HG03060 (cell line): ENCODE measurements around the gene CELSR1.

Experiments
- ATAC-seq: cut with Tn5 transposase; IDR thresholded peaks from one replicate; pipeline ENCODE4 v1.9.1; 2021; ENCODE audit warnings: low read depth, moderate number of reproducible peaks; ENCODE audit not compliant: unreplicated experiment

The CELSR1 gene

DNA sequence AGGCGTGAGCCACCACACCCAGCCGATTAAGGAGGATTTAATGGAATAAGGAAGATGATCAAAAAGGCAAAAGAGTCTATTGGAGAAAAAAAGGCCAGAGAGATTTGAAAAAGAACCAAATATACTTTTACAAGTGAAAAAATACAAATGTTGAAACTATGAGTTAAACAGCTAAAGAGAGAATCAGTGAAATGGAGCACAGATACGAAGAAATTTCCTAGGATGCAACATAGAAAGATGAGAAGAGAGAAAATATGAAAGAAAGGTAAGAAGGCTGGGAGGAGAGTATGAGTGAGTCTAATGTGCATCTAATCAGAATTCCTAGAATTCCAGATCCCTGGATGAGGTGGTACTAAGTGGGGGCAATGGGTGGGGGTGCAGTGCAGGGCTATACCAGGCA, 19.4 kb upstream of the CELSR1 start:
- no peak for ATAC-seq

DNA sequence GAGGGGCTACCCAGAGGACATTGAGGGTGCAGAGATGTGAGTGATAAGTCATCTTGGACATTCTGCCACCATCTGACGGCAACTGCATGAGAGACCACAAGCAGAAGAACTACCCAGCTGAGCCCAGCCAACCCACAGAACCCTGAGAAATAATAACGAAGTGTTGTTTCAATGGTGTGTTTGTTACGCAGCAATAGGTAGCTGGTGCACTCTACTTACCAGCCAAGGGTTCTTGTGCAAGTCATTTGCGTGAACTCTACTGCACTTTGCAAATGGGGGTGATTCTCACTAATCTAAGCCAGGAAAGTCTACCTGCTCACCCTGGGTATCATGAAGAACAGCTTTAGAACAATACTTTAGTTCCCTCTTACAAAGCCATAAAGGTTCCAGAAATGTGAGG, 15.8 kb upstream of the CELSR1 start:
- no peak for ATAC-seq

DNA sequence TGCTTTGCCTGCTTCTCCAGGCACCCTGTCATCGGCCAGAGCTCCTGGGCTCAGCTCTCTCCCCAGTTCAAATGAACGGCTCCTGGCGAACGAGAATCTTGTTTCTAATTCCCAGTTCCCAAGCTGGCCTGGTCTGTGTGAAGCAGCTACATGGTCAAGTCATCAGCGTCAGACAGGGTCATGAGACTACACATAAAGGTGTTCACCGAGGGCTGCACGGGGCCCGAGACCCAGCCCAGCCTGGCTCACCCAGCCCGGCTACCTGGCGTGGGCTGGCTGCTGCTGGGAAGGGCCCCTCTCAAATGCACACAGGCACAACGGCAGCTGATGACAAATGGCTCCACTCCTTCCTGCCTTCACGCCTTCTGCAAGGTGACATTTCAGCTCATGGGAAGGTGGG, 14.6 kb upstream of the CELSR1 start:
- ATAC-seq: no peak

DNA sequence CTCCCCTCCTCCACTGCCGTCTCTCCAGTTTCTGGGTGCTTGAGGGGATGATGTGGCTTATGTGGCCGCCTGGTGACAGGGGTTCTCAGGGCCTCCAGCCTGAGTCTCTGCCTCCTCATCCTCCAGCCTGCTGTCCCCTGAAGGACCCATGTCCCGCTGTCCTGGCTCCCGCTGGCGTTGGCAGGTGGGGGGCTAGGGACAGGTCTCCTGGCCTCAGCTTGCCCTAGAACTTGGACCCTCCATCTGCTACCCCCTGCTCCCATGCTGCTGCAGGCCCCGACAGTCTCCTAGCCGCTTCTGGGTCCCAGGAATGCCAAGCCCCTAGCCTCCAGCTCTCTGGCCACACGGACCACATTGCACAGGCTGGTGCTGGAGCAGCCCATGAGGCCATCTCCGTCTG, 13.9 kb upstream of the CELSR1 start:
- no peak for ATAC-seq

DNA sequence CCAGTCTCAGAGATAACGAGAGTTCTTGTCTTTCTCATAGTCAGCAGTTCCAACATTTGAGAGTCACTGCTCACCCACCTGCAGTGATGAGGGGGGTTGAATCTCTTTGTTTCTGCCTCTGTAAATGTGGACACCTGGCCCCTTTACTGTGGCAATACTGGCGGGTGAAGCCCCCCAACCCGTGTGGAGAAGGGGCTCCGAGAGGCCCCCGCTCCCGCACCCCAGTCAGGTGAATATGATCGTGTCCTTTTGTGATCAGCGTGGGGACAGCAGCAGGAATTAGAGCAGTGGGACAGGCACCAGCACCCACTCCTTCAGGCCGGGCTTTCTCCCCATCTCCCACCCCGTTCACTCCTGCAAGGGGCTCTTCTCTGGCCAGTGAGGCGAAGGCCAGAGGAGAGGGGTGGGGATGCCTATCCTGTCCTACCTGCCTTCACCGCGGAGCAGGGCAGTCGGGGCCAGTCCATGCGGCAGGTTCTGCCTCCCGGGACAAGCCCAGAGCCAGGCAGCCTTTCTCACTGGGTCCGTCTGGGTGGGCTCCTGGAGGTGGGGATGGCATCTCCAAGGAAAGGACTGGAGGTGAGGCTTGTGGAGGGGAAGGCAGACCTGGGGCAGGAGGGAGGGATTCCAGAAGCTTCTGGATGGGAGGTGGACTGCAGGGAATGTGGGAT, 12.7 kb upstream of the CELSR1 start:
- no peak for ATAC-seq

DNA sequence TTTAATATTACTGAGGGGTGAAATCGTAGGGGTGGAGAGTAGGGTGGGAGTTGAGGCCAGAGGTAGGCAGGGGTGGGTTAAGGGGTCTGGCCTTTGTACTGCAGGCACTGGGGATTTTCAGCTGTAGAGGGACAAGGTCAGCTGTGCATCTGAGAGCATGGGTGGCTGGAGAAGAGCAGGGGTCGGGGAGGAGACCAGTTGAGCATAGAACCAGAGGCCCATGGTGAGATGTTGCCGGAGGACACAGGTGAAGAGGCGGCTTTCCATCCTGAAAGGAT, 12.1 kb upstream of the CELSR1 start:
- ATAC-seq: no peak

DNA sequence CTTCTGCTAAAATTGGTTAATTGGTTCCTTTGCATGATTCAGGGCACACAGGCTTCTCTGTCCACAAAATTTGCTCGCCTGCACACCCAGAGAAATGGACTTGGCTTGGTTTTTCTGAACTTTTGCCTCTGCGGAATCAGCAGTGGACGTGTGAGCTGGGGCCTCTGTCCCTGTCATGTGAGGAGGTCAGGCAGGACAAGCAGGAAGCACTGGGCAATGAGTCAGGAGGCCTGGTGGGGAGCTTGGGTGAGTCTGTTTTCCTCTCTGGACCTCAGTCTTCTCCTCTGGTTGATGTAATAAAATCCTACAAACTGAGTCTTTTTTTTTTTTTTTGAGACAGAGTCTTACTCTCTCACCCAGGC, 10.4 kb upstream of the CELSR1 start:
- ATAC-seq: no peak

DNA sequence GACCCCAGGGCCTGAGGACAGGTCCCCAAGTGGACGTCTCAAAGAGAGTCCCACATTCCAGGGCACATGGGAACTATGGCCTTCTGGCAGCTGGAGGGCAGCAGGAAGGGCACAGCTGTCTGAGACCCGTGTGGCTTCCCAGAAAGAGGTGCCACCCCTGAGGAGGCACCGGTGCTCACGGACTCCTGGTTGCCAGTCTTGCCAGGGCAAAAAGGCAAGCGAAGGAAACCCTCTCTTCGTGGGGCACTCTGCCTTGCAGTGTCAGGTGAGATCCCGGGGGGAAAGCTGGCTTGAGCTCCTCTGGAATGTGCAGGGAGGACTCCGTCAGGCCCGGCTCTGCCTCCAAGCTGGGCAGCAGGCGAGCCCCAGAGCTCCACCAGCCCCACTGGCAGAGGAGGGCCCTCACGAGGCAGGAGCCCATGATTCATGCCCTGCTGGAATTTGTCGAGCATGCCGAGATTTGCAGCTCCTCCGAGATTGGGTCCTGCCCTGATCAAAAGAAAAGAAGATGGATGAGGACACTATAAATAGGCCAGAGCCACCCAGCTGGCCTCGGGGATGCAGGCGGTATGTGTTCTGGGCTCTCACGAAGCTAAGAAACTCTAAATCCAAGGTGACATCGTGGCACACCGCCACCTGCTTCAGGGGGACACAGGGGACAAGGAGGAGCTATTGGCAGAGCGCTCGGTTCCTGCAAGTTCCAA, 9.9 kb upstream of the CELSR1 start:
- no peak for ATAC-seq

DNA sequence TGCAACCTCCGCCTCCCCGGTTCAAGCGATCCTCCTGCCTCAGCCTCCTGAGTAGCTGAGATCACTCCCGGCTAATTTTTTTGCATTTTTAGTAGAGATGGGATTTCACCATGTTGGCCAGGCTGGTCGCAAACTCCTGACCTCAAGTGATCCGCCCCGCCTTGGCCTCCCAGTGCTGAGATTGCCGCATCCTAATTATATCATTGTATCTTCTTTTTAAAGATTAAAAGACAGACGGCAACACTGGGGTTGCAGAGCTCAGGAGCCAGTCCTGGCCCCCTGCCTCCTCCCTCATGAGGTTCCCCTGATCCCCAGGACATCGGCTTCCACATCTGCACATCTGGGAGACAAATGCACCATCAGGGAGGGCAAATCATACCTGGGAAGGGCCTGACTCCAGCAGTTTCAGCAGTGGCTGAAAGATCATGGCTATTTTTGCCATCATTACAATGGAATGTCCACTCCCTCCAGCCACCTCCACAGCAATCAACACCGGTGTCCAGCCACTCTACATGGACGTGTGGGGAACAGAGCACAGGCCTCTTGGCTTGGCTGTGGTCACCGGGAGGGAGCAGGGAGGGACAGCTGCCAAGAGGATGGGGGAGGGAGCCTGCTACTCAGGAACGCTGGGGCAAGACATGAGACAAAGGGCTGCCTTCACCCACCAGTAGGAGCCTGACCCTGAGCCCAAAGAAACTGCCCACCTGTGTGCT, 9.2 kb upstream of the CELSR1 start:
- ATAC-seq: no peak

DNA sequence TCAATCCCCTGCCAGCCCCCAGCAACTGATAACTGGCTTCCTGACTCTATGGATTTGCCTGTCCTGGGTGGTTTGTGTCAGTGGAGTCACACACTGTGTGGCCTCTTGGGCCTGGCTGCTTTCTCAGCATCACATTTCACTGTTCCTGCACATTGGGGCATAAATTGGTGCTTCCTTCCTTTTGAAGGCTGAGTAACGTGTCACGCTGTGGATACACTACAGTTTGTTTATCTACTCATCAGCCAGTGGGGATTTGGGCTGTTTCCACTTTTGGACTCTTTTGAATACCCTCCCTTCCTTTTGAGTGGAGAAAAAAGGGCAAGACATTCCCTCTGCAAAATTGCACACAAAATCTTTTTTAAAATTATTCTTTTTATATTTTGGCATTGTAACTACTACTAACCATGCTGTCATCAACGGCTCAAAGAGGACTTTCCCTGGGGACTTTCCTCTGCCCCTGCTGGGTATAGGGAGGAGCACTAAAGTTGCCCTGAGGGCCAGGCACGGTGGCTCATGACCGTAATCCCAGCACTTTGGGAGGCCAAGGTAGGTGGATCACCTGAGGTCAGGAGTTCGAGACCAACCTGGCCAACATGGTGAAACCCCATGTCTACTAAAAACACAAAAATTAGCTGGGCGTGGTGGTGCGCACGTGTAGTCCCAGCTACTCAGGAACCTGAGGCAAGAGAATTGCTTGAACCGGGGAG, 7.8 kb upstream of the CELSR1 start:
- ATAC-seq: no peak

DNA sequence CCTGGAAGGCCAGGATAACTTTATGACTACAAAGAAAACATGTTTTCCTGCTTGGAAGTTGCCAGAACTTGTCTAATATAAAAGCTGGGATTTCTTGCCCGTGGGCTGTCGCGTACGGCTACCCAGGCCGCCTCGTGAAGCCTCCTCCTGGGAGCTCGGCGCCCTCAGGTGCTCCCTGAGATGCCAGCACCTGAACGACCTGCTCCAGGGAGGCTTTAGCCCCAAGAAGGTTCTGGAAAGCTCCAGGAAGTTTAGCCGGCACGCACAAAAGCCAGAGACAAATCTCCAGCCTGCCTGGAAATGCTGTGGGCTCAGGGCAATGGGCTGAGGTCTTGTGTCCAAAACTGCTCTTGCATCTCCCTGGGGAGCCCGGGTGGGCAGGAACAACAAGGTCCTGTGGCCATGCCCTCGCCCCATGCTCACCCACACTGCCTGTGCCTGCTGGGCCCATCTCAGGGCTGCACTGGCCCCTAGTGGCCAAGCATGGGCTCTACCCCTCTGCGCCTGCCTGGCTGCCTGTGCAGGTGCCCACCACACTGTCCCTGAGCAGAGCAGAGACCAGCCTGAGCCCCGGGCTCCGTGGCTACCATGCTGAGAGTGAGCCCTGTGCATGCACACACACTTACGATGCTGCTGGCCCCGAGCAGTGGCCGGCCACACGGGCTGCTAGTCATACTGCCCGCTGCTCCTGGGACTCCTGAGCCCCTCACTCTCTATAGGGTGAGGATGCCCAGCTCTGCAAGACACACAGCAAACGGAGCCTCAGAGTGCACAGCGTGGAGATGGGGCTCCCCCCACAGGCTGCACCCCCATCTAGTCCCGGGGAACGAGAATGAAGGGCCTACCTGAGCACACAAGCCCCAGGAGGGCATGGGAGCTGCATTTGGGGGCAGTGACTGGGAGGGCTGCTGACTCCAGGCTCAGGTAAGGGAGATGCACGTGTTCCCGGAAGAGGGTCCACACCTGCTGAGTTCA, 4.9 kb upstream of the CELSR1 start:
- no peak for ATAC-seq

DNA sequence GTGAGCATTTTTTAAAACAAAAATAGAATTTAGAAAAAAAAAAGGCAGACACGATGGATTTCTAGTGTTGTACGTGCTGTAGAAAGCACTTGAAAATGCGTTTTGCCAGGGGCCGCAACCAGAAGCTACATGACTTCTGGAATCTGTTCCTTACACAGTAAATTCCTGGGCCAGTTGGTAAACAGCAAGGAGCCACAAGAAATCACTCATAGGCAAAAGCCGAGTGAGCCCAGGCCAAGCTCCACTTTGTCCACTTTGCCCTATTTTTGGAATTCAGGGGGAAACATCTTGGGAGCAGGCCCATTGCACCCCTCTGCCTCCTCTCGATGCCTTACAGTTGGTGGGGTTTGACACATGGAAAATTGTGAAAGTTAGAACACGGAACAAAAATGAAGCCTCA, 4.1 kb upstream of the CELSR1 start:
- no peak for ATAC-seq

DNA sequence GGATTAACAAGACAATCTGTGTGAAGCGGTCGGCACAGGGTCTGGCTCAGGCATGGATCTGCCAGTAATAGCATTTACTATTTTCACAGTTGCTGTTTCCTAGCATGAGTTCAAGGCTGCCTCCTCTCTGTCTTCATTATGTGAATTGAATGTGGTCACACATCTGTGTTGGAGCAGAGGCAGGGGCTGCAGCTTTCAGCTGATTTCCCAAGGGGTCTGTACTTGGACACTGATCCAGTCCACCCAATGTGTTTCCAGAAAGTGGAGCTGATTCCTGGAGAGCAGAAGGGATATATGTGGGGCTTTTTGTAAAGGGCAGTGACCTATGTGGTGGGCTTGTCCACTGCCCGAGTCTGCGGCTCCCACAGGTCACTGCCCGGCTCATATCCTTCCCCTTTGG, 3.5 kb upstream of the CELSR1 start:
- ATAC-seq: no peak

DNA sequence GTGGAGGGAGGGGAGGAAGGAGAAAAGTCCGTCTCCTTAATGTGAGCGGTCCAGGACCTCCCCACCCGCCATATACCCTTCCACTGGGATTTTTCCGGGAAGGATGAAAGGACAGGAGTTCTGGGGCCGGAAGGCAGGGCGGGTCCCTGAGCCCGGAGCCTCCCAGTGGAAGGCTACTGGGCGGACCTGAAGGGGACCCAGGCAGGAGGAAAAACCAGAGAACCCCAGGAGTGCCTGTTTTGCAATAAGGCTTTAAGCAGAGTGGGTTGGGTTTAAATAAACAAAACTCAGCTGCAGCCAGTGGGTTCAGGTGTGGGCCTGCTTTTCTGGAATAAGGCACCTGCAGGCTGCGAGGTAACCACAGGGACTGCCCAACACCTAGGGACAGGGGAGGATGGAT, 1.7 kb upstream of the CELSR1 start:
- ATAC-seq: no peak

DNA sequence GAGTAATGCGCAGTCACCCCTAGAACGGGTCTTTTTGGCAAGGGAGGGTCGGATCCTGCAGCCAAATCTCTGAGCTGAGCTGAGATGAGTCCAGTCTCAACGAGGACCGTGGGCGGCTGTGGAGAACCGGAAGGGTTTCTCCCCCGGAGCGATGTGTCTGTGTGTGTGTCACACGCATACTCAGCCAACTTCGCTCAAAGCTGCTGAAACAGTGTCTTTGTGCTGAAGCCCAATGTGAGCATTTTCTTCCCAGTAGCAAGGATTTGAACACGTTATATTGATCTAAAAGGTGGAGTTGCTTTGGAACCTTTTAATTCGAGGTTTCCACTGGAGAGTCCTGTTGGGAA, 1.4 kb upstream of the CELSR1 start:
- no peak for ATAC-seq

DNA sequence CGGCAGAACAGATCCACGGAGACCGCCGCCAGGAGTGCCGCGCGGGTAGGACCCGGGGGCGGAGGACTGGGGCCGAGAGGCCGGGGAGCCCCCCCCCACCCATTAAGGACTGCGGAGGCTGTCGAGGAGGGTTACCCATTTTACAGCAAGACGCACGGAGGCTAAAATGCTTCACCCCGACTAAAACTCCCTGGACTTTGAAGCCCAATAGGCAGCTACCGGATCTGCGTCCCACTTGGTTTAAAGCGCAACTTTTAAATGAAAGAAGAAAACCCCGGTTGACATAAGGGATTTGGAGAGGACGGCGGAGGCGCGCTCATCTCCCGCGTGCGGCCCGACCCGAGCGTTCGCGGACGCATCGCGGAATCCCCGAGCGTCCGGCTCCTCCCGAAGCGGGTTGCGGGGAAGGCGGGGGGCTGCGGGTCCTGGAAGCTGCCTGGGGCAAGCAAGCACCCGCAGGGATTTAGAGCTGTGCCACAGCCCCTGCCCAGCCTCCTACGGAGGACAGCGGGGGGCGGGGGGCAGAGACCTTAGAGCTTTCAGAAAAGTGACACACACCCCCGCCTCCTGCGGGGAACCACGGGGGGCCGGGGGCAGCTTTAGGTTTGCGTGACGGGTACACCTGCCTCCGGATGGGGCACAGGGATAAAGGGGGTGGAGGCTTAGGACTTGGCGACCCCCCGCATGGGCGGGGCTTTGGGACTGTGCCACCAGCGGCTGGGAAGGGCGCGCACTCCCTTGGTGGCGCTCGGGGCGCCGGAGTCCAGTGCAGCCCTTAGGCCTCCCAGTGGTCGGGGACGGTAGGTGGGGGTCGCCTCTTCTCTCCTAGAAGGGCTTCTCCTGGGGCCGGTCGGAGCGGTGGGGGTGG, 760 bp upstream of the CELSR1 start:
- ATAC-seq: no peak

DNA sequence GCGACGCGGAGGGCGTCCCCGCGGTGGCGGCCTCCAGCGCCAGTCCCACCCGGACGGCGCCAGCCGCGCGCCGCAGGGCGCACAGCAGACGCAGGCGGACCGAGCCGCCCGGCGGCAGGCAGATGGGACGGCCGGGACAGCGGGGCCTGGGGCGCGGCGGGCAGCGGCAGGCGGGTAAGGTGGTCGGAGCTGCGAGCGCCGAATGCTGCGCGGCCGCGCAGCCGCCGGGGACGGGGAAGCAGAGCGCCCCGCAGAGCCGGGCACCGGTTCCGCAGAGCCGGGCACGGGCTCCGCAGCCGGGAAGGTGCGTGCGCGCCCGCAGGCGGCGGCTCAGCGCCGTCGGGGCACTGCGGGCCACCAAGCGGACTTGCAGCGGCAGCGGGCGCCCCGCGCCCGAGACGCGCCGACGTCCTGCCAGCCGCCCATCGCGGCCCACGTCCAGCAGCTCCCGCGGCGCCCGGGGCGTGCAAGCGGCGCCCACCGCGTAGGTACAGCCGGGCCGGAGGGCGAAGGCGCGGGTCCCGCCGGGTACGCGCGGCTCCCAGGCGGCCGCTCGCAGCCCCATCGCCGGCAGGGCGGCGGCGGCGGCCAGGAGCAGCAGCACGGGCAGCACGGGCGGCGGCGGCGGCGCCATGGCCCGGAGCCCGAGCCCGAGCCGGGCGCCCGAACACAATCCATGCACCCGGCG, 739 bp downstream of the CELSR1 start:
- ATAC-seq: no peak

DNA sequence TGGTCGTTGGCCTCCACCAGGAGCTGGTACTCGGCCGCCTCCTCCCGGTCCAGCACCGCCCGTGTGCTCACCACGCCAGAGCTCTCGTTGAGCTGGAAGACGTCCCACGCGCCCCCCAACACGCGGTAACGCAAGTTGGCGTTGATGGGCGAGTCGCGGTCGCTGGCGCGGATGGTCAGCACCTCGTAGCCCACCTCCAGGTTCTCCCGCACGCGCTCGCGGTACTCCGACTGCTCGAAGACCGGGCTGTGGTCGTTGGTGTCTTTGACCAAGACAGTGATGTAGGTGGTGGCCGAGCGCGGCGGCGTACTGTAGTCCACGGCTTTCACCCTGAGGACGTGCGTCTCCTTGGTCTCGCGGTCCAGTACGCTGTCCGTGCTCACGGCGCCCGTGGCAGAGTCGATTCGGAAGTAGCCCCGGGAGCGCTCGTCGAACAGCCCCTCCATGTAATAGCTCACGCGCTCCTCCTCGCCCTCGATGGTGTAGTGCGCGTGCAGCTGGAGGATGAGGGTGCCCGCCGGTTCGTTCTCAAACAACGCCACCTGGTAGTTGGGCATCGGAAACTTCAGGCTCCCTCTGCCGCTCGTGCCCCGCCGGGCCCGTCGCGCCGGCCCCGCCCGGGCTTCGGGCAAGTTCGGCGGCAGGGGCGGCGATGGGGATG, 1.4 kb downstream of the CELSR1 start:
- ATAC-seq: no peak
